Suprapubic skin (tissue), 4 donors: ENCODE measurements around the gene OR2D3. TPM values are rescaled to one million over a fixed set of nuclear protein-coding genes. Genes with fewer than 3 reads are reported as not detected.
"Not testable (repeated sequence)": the region's sequence is repeated elsewhere in the genome, so short reads cannot be mapped to it uniquely, and the experiment has no call there.

Source experiments
- DNase-seq, 2 donors: peaks; one replicate each; pipeline ENCODE4 v3.0.0-alpha.2; 2019; ENCODE audit warnings: low spot score in 2 of 2
- H3K27ac ChIP-seq: fragments of 200-600 bp; sonication (generic); one replicate; pipeline ENCODE4 v1.5.1; 2019
- H3K27me3 ChIP-seq: fragments of 200-600 bp; sonication (generic); one replicate; pipeline ENCODE4 v1.5.1; 2019
- H3K36me3 ChIP-seq: fragments of 200-600 bp; sonication (generic); one replicate; pipeline ENCODE4 v1.5.1; 2019
- H3K4me1 ChIP-seq: fragments of 200-600 bp; sonication (generic); one replicate; pipeline ENCODE4 v1.5.1; 2019
- H3K4me3 ChIP-seq: fragments of 200-600 bp; sonication (generic); one replicate; pipeline ENCODE4 v1.5.1; 2019; ENCODE audit warnings: mild to moderate bottlenecking
- H3K9me3 ChIP-seq: fragments of 200-600 bp; sonication (generic); one replicate; pipeline ENCODE4 v1.5.1; 2019
- CTCF ChIP-seq, 2 donors: fragments of 200-600 bp in 1 of 2; fragments of 450-650 bp in 1 of 2; sonication (generic) in 1 of 2; IDR thresholded peaks; one replicate each; pipeline ENCODE4 v1.5.1; 2016 to 2019; ENCODE audit warnings: antibody characterized with exemption in 2 of 2, mild to moderate bottlenecking in 1 of 2, moderate library complexity in 1 of 2
- EP300 ChIP-seq: sonication (generic); formaldehyde crosslinking; IDR thresholded peaks from one replicate; pipeline ENCODE4 v1.6.1; 2017; ENCODE audit warnings: antibody characterized with exemption
- POLR2A ChIP-seq, 2 donors: fragments of 450-650 bp; IDR thresholded peaks; one replicate each; pipeline ENCODE4 v1.6.1; 2017; ENCODE audit warnings: antibody characterized with exemption in 2 of 2, mild to moderate bottlenecking in 2 of 2, moderate library complexity in 2 of 2
- POLR2AphosphoS5 ChIP-seq, 3 donors: sonication (generic); formaldehyde crosslinking; IDR thresholded peaks; one replicate each; pipeline ENCODE4 v1.6.1; 2017; ENCODE audit warnings: antibody characterized with exemption in 3 of 3
- WGBS: methylation state at CpG from one replicate; pipeline ENCODE4 v1.1.5; 2018; 5-methylcytosine and 5-hydroxymethylcytosine counted together
- total RNA-seq, 4 donors: library from RNA; depleted of rRNA; stranded (reverse); fragments of >200 nt; gene quantifications; one replicate each; pipeline ENCODE4 v1.1.0, GENCODE V29; 2016

OR2D3 gene
- total RNA-seq, 4 donors from 2014 or later = not detected

GRCh38 chr11:6882751-6883150, 38.1 kb upstream of the OR2D3 start:
- no peak for TF ChIP-seq CTCF (IDR thresholded peaks at IDR 0.05)
- no peak for TF ChIP-seq POLR2A (IDR thresholded peaks at IDR 0.05)
- TF ChIP-seq EP300 = no peak
- TF ChIP-seq POLR2AphosphoS5 (IDR thresholded peaks at IDR 0.05) = no peak
- no peaks in the 10 kb centered on the region for H3K9me3 ChIP-seq
- DNase-seq = no peak
- H3K4me3 ChIP-seq = no peak overlapping the region
- H3K4me1 ChIP-seq = no peaks in the 10 kb centered on the region
- H3K27me3 ChIP-seq = no peaks in the 10 kb centered on the region
- H3K27ac ChIP-seq = no peak overlapping the region
- no peaks in the 10 kb centered on the region for H3K36me3 ChIP-seq

GRCh38 chr11:6887711-6888110, 33.1 kb upstream of the OR2D3 start:
- not testable (repeated sequence) for H3K27ac ChIP-seq, H3K27me3 ChIP-seq, DNase-seq, H3K36me3 ChIP-seq, H3K4me3 ChIP-seq, H3K4me1 ChIP-seq, H3K9me3 ChIP-seq
- WGBS = 94% methylated on average over 5 of the region's 5 CpGs

GRCh38 chr11:6888830-6889229, 32.0 kb upstream of the OR2D3 start:
- no peaks in the 10 kb centered on the region for H3K9me3 ChIP-seq
- no peak overlapping the region for H3K4me3 ChIP-seq
- H3K4me1 ChIP-seq = no peaks in the 10 kb centered on the region
- no peak for DNase-seq
- no peaks in the 10 kb centered on the region for H3K36me3 ChIP-seq
- TF ChIP-seq CTCF (IDR thresholded peaks at IDR 0.05) = no peak
- no peak for TF ChIP-seq POLR2A (IDR thresholded peaks at IDR 0.05)
- no peak for TF ChIP-seq EP300
- no peak for TF ChIP-seq POLR2AphosphoS5 (IDR thresholded peaks at IDR 0.05)
- WGBS = 88% methylated on average over 4 of the region's 4 CpGs
- H3K27ac ChIP-seq = no peak overlapping the region
- no peaks in the 10 kb centered on the region for H3K27me3 ChIP-seq

GRCh38 chr11:6889835-6890234, 31.0 kb upstream of the OR2D3 start:
- WGBS = 79% methylated on average over 1 of the region's 1 CpG
- H3K9me3 ChIP-seq = no peaks in the 10 kb centered on the region
- TF ChIP-seq POLR2AphosphoS5 (IDR thresholded peaks at IDR 0.05) (no peak), EP300 (no peak), CTCF (IDR thresholded peaks at IDR 0.05) (no peak), POLR2A (IDR thresholded peaks at IDR 0.05) (no peak)

GRCh38 chr11:6892400-6892799, 28.4 kb upstream of the OR2D3 start, which contains the start of gene OR2D2:
OR2D2 (minus strand) TSS chr11:6892500; CDS start chr11:6892500, 0 bp downstream.
- DNase-seq = no peak
- Histone ChIP-seq H3K4me1 (no peaks in the 10 kb centered on the region), H3K36me3 (no peaks in the 10 kb centered on the region), H3K9me3 (no peaks in the 10 kb centered on the region), H3K4me3 (no peak within 1 kb of the TSS), H3K27ac (no peak within 1 kb of the TSS), H3K27me3 (no peaks in the 10 kb centered on the region)
- TF ChIP-seq EP300 (no peak), POLR2AphosphoS5 (IDR thresholded peaks at IDR 0.05) (no peak), CTCF (IDR thresholded peaks at IDR 0.05) (no peak), POLR2A (IDR thresholded peaks at IDR 0.05) (no peak)
- WGBS = 78% methylated on average over 2 of the region's 2 CpGs

More at GRCh38 chr11:6889835-6890234, 31.0 kb upstream of the OR2D3 start:
- no peak for DNase-seq
- Histone ChIP-seq H3K27ac (no peak overlapping the region), H3K4me1 (no peaks in the 10 kb centered on the region), H3K4me3 (no peak overlapping the region), H3K36me3 (no peaks in the 10 kb centered on the region), H3K27me3 (no peaks in the 10 kb centered on the region)

- H3K27ac ChIP-seq = no peak overlapping the region
- TF ChIP-seq EP300 (no peak), CTCF (IDR thresholded peaks at IDR 0.05) (no peak)
- no peaks in the 10 kb centered on the region for H3K4me1 ChIP-seq
- DNase-seq = no peak
- H3K9me3 ChIP-seq = no peaks in the 10 kb centered on the region
- H3K4me3 ChIP-seq = no peak overlapping the region
- H3K36me3 ChIP-seq = no peaks in the 10 kb centered on the region
- no peaks in the 10 kb centered on the region for H3K27me3 ChIP-seq
Measured at GRCh38 chr11:6894097-6894496, 26.7 kb upstream of the OR2D3 start.
